Measurements from ENCODE around the gene ATP11A. TPM values are rescaled to one million over a fixed set of nuclear protein-coding genes. Genes with fewer than 3 reads are reported as not detected.

ATP11A gene
- total and polyA plus RNA-seq, 9 of the 15 experiments (the other 6 are each of a cell fraction or from before 2014, with no cell fraction given) = 0.38 to 34.2 (median 4.2) TPM

GRCh38 chr13:112916296-112916695 lies 226.5 kb downstream of the ATP11A start (continued):
- no peak for TF ChIP-seq ZNF507 (tag; conservative IDR thresholded peaks at IDR 0.05)

- no peak overlapping the region for H3K9ac ChIP-seq (ENCODE audit: insufficient read depth in 1 of 2, low read depth in 2 of 2, low read length in 2 of 2)
- POLR2A ChIA-PET = no interaction called here
- FAIRE-seq = no peak
These were observed 227.3 kb downstream of the ATP11A start for GRCh38 chr13:112917056-112917664.

More at GRCh38 chr13:112917056-112917664, 227.3 kb downstream of the ATP11A start:
- Histone ChIP-seq H3K79me2 (ENCODE audit: control insufficient read depth, insufficient read depth, low read length) (no peaks in the 10 kb centered on the region), H3K4me1 (replicated peaks in 1 of 2; ENCODE audit: control insufficient read depth in 2 of 2, insufficient read depth in 2 of 2, low read length in 2 of 2) (no peaks in the 10 kb centered on the region; a peak in 1 of 5 replicates), H4K20me1 (replicated peaks; ENCODE audit: control insufficient read depth, insufficient read depth, low read length) (no peaks in the 10 kb centered on the region), H3K27me3 (ENCODE audit: control insufficient read depth in 2 of 2, insufficient read depth in 2 of 2, low read length in 2 of 2) (peaks cover 18 to 51% of the 10 kb centered on the region in 2 experiments), H3K4me3 (no peak overlapping the region), H3K27ac (ENCODE audit: extremely low read depth, low read depth, low read length) (no peak overlapping the region), H3K4me2 (ENCODE audit: insufficient read depth, low read length) (no peak overlapping the region), H3K9me3 (replicated peaks; ENCODE audit: control insufficient read depth, insufficient read depth, low read depth, low read length) (no peaks in the 10 kb centered on the region), H3K9me1 (ENCODE audit: control insufficient read depth, insufficient read depth, low read length) (no peaks in the 10 kb centered on the region), H3K36me3 (ENCODE audit: control insufficient read depth, insufficient read depth, low read length) (no peaks in the 10 kb centered on the region), H2AFZ (ENCODE audit: low read depth, low read length) (no peak overlapping the region)
- ATAC-seq (no peak), DNase-seq (ENCODE audit: extremely low read depth in 1 of 4, low spot score in 3 of 4) (no peak)
- TF ChIP-seq SMAD3 (CRISPR knock-in tag; conservative IDR thresholded peaks at IDR 0.05) = no peak
- no peak for TF ChIP-seq CHD2 (IDR thresholded peaks at IDR 0.05; ENCODE audit: low read depth, low read length)
- no peak for TF ChIP-seq BCOR (IDR thresholded peaks at IDR 0.05)
- TF ChIP-seq ZBTB40 (IDR thresholded peaks at IDR 0.05) = no peak
- no peak for TF ChIP-seq ZBTB40 (CRISPR knock-in tag; IDR thresholded peaks at IDR 0.05)
- no peak for TF ChIP-seq PHB (CRISPR knock-in tag; IDR thresholded peaks at IDR 0.05)
- no peak for TF ChIP-seq ZBTB2 (IDR thresholded peaks at IDR 0.05)
- no peak for TF ChIP-seq TOE1 (IDR thresholded peaks at IDR 0.05; ENCODE audit: borderline replicate concordance)
- TF ChIP-seq TOE1 (CRISPR knock-in tag; IDR thresholded peaks at IDR 0.05; ENCODE audit: borderline replicate concordance, low read depth) = no peak
- CTCF ChIA-PET (ENCODE audit: low intra/inter-chr PET ratio) = no interaction called here
- 3% methylated on average over 15 of the region's 29 CpGs for WGBS (ENCODE audit: insufficient coverage, low coverage, missing lambda C conversion rate)
- no TSS peak for BruUV-seq (replicated peaks)
- in situ Hi-C loops (cut with MboI) = no loop called here
- intact Hi-C loops (cut with micrococcal nuclease) = no loop called here
